HCT116 (cell line): ENCODE results near the gene ADA. TPM values are rescaled to one million over a fixed set of nuclear protein-coding genes. Genes with fewer than 3 reads are reported as not detected.

ENCODE experiments used
- ATAC-seq: fragments of 200-7000 bp; cut with Tn5 transposase; 2 replicates; pipeline ENCODE4 v1.9.1; 2020; ENCODE audit warnings: mild to moderate bottlenecking, moderate library complexity
- BruUV-seq: library from RNA; stranded (reverse); fragments of 400-500 nt; replicated peaks from 2 replicates; lab custom pipeline; 2021; lab: Mats Ljungman, UMichigan
- CTCF ChIA-PET: fragments of 300-600 bp; sonication (Branson Sonifier 250); formaldehyde crosslinking; loops from one replicate; lab custom pipeline; 2021; ENCODE audit warnings: antibody characterized with exemption; lab: Charles Lee
- POLR2A ChIA-PET: fragments of 300-600, 350-600 bp; sonication (Branson Sonifier 250); formaldehyde crosslinking; loops from one replicate; lab custom pipeline; 2021; ENCODE audit warnings: antibody characterized with exemption; lab: Charles Lee
- RAD21 ChIA-PET, 2 experiments: fragments of 300-600 bp; sonication (Branson Sonifier 250); formaldehyde crosslinking; loops; one replicate each; lab custom pipeline; 2023; ENCODE audit warnings: low total read pairs in 2 of 2; ENCODE audit not compliant: uncharacterized antibody in 2 of 2, unreplicated experiment in 2 of 2, low non-redundant PET in 1 of 2; lab: Charles Lee
- DNase-seq: peaks from one replicate; pipeline ENCODE4 v3.0.0-alpha.2; 2010; ENCODE audit warnings: low read depth, low spot score
- H2AFZ ChIP-seq: fragments of 200-600 bp; shearing (Covaris generic), sonication (generic); 2 replicates; pipeline ENCODE4 v1.6.1; 2017; ENCODE audit warnings: low read depth, mixed run types, mixed read lengths, antibody characterized with exemption, low read length; ENCODE audit not compliant: poor library complexity, severe bottlenecking
- H3K27ac ChIP-seq: 2 replicates; pipeline ENCODE4 v1.5.1; 2012; ENCODE audit warnings: low read depth, low read length
- H3K27me3 ChIP-seq: fragments of 200-600 bp; sonication (generic); 2 replicates; pipeline ENCODE4 v1.6.1; 2016; ENCODE audit warnings: mixed run types, low read length, mixed read lengths; ENCODE audit not compliant: insufficient read depth
- H3K36me3 ChIP-seq, 2 experiments: fragments of 200-500 bp in 1 of 2; fragments of 200-600 bp in 1 of 2; sonication (Bioruptor generic) in 1 of 2; sonication (generic) in 1 of 2; 2 replicates each; pipeline versions ENCODE4 v1.5.1 to v1.6.1; 2014 to 2016; ENCODE audit warnings: low read length in 2 of 2, inconsistent platforms in 1 of 2, mixed read lengths in 1 of 2, mixed run types in 1 of 2; ENCODE audit not compliant: insufficient read depth in 2 of 2, control insufficient read depth in 1 of 2
- H3K4me1 ChIP-seq, 2 experiments: fragments of 200-600 bp in 1 of 2; sonication (generic) in 1 of 2; 2 replicates each; pipeline versions ENCODE4 v1.5.1 to v1.6.1; 2012 to 2017; ENCODE audit warnings: low read length in 2 of 2, inconsistent platforms in 1 of 2, mild to moderate bottlenecking in 1 of 2, mixed read lengths in 1 of 2, mixed run types in 1 of 2, moderate library complexity in 1 of 2; ENCODE audit not compliant: insufficient read depth in 2 of 2, control insufficient read depth in 1 of 2
- H3K4me2 ChIP-seq: fragments of 200-600 bp; sonication (generic); 2 replicates; pipeline ENCODE4 v1.6.1; 2017; ENCODE audit warnings: mixed run types, low read length, mixed read lengths
- H3K4me3 ChIP-seq, 2 experiments: fragments of 200-600 bp in 1 of 2; sonication (generic) in 1 of 2; replicated peaks in 1 of 2; 2 replicates each; pipeline ENCODE4 v1.5.1; 2011 to 2016; ENCODE audit warnings: low read length in 2 of 2, control low read depth in 1 of 2, low read depth in 1 of 2, mild to moderate bottlenecking in 1 of 2, mixed read lengths in 1 of 2, mixed run types in 1 of 2
- H3K79me2 ChIP-seq: fragments of 200-600 bp; sonication (generic); 2 replicates; pipeline ENCODE4 v1.6.1; 2017; ENCODE audit warnings: mild to moderate bottlenecking, mixed run types, low read length, moderate library complexity, mixed read lengths; ENCODE audit not compliant: insufficient read depth
- H3K9ac ChIP-seq: fragments of 200-600 bp; sonication (generic); 2 replicates; pipeline ENCODE4 v1.6.1; 2016; ENCODE audit warnings: low read length, mixed read lengths
- H3K9me2 ChIP-seq: fragments of 200-600 bp; sonication (generic), shearing (Covaris generic); 2 replicates; pipeline ENCODE4 v1.6.1; 2017; ENCODE audit warnings: mixed run types, mild to moderate bottlenecking, moderate library complexity; ENCODE audit not compliant: insufficient read depth
- H3K9me3 ChIP-seq, 2 experiments: fragments of 200-500 bp in 1 of 2; fragments of 200-600 bp in 1 of 2; sonication (Bioruptor generic) in 1 of 2; sonication (generic) in 1 of 2; 2 replicates each; pipeline ENCODE4 v1.6.1; 2014 to 2017; ENCODE audit warnings: low read length in 2 of 2, mixed read lengths in 2 of 2, inconsistent platforms in 1 of 2, low read depth in 1 of 2, mild to moderate bottlenecking in 1 of 2, mixed run types in 1 of 2, moderate library complexity in 1 of 2; ENCODE audit not compliant: control insufficient read depth in 1 of 2, insufficient read depth in 1 of 2
- H4K20me1 ChIP-seq: fragments of 200-600 bp; sonication (generic), shearing (Covaris generic); 2 replicates; pipeline ENCODE4 v1.6.1; 2017; ENCODE audit warnings: mixed run types, mild to moderate bottlenecking, moderate library complexity; ENCODE audit not compliant: insufficient read depth
- ATF3 ChIP-seq: IDR thresholded peaks from 2 replicates; pipeline ENCODE4 v1.6.1; 2012
- CBX3 ChIP-seq: IDR thresholded peaks from 2 replicates; pipeline ENCODE4 v1.6.1; 2012; ENCODE audit warnings: low read depth
- CEBPB ChIP-seq: IDR thresholded peaks from 2 replicates; pipeline ENCODE4 v1.6.1; 2012; ENCODE audit warnings: low read depth
- CTCF ChIP-seq, 3 experiments: fragments of 200-600 bp in 1 of 3; sonication (generic) in 1 of 3; IDR thresholded peaks in 2 of 3; conservative IDR thresholded peaks in 1 of 3; 2 replicates each; pipeline ENCODE4 v1.5.1; 2012 to 2017; ENCODE audit warnings: low read depth in 2 of 3, low read length in 2 of 3, antibody characterized with exemption in 1 of 3, borderline replicate concordance in 1 of 3, control low read depth in 1 of 3, mild to moderate bottlenecking in 1 of 3, mixed read lengths in 1 of 3, mixed run types in 1 of 3, moderate library complexity in 1 of 3; ENCODE audit not compliant: insufficient read depth in 1 of 3
- EGR1 ChIP-seq: IDR thresholded peaks from 2 replicates; pipeline ENCODE4 v1.6.1; 2012; ENCODE audit warnings: low read depth
- ELF1 ChIP-seq: IDR thresholded peaks from 2 replicates; pipeline ENCODE4 v1.6.1; 2012; ENCODE audit warnings: low read depth, borderline replicate concordance
- EZH2phosphoT487 ChIP-seq: fragments of 200-600 bp; IDR thresholded peaks from 2 replicates; pipeline ENCODE4 v1.6.1; 2018; ENCODE audit warnings: antibody characterized with exemption, borderline replicate concordance
- FOSL1 ChIP-seq: IDR thresholded peaks from 2 replicates; pipeline ENCODE4 v1.6.1; 2012; ENCODE audit warnings: low read depth
- MAX ChIP-seq: IDR thresholded peaks from 2 replicates; pipeline ENCODE4 v1.6.1; 2012
- RAD21 ChIP-seq: IDR thresholded peaks from 2 replicates; pipeline ENCODE4 v1.6.1; 2012; ENCODE audit warnings: low read depth, mild to moderate bottlenecking
- REST ChIP-seq: IDR thresholded peaks from 2 replicates; pipeline ENCODE4 v1.6.1; 2012; ENCODE audit warnings: low read depth
- SIN3A ChIP-seq: IDR thresholded peaks from 2 replicates; pipeline ENCODE4 v1.6.1; 2012; ENCODE audit warnings: low read depth
- SRF ChIP-seq: IDR thresholded peaks from 2 replicates; pipeline ENCODE4 v1.6.1; 2012; ENCODE audit warnings: low read depth
- TCF7L2 ChIP-seq: IDR thresholded peaks from 2 replicates; pipeline ENCODE4 v1.7.0; 2011; ENCODE audit warnings: borderline replicate concordance, inconsistent platforms; ENCODE audit not compliant: insufficient read depth, insufficient read length; ENCODE audit errors: extremely low read depth
- YY1 ChIP-seq: IDR thresholded peaks from 2 replicates; pipeline ENCODE4 v1.6.1; 2011; ENCODE audit warnings: low read length, low read depth, moderate library complexity, mild to moderate bottlenecking; ENCODE audit not compliant: insufficient replicate concordance; ENCODE audit errors: extremely low read depth
- ZBTB33 ChIP-seq: IDR thresholded peaks from 2 replicates; pipeline ENCODE4 v1.6.1; 2011; ENCODE audit warnings: mild to moderate bottlenecking, low read length, moderate library complexity; ENCODE audit not compliant: insufficient replicate concordance; ENCODE audit errors: extremely low read depth
- intact Hi-C: fragments of 100-400 bp; cut with micrococcal nuclease; formaldehyde crosslinking; loops from 2 replicates; pipeline ENCODE4 v1.10.0; 2022
- total RNA-seq: library from RNA; stranded (reverse); gene quantifications from one replicate; pipeline ENCODE4 v1.2.1, GENCODE V29; 2021; ENCODE audit not compliant: unreplicated experiment

The ADA gene
- total RNA-seq, 1 experiment from 2014 or later: 25.9 TPM

- Histone ChIP-seq H3K4me2 (no peak overlapping the region), H3K4me1 (peaks cover 0 to 3% of the 10 kb centered on the region in 2 experiments; a peak in 1 of 4 replicates), H4K20me1 (no peaks in the 10 kb centered on the region), H3K79me2 (no peaks in the 10 kb centered on the region), H3K36me3 (no peaks in the 10 kb centered on the region), H3K9me3 (no peaks in the 10 kb centered on the region), H3K4me3 (no peak overlapping the region), H3K9ac (no peak overlapping the region), H3K27me3 (no peaks in the 10 kb centered on the region), H3K9me2 (no peaks in the 10 kb centered on the region), H2AFZ (no peak overlapping the region), H3K27ac (no peak overlapping the region)
- ChIA-PET RAD21 (no interaction called here), POLR2A (no interaction called here), CTCF (no interaction called here)
- no TSS peak for BruUV-seq
- DNase-seq: no peak
- TF ChIP-seq ATF3: no peak
- TF ChIP-seq ELF1: no peak
- TF ChIP-seq SRF: no peak
- no peak for TF ChIP-seq MAX
- no peak for TF ChIP-seq CTCF (IDR thresholded peaks at IDR 0.05 in 2 of 3, conservative IDR thresholded peaks at IDR 0.05 in 1 of 3; ENCODE audit: borderline replicate concordance in 1 of 3, insufficient read depth in 1 of 3, low read depth in 2 of 3, low read length in 2 of 3)
- TF ChIP-seq EZH2phosphoT487: no peak
- TF ChIP-seq REST: no peak
- no peak for TF ChIP-seq FOSL1
- TF ChIP-seq RAD21: no peak
- TF ChIP-seq SIN3A: no peak
- TF ChIP-seq ZBTB33: no peak
- no peak for TF ChIP-seq EGR1
- no peak for TF ChIP-seq CEBPB
- TF ChIP-seq YY1: no peak
- no peak for TF ChIP-seq TCF7L2
- no peak for TF ChIP-seq CBX3
- ATAC-seq: no peak
- intact Hi-C loops: no loop called here
These were observed 54.6 kb downstream of the ADA start for GRCh38 chr20:44596876-44597275.
